ENCODE results near the gene MED13.
"Not testable (repeated sequence)": the region's sequence is repeated elsewhere in the genome, so short reads cannot be mapped to it uniquely, and the experiment has no call there.

The MED13 gene

DNA sequence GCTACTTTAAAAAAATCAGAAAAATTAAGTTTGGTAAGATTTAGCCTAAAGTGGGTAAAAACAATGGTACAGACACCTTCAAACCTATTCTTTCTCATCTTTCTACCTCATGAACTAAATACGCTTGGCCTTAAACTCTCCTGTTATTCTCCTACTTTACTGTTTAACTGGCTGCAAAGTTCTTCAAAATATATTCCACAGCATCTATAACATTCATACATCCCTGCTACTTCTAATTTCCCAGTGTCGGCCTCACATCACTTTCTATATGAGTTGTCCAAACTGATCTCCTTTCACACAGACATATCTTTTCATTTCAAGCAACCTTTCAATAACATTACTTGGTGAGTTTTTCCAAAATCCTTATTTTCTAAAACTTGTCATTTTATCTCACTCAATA is 64.0 kb downstream of the MED13 start:
- TF ChIP-seq, protein P1, sequence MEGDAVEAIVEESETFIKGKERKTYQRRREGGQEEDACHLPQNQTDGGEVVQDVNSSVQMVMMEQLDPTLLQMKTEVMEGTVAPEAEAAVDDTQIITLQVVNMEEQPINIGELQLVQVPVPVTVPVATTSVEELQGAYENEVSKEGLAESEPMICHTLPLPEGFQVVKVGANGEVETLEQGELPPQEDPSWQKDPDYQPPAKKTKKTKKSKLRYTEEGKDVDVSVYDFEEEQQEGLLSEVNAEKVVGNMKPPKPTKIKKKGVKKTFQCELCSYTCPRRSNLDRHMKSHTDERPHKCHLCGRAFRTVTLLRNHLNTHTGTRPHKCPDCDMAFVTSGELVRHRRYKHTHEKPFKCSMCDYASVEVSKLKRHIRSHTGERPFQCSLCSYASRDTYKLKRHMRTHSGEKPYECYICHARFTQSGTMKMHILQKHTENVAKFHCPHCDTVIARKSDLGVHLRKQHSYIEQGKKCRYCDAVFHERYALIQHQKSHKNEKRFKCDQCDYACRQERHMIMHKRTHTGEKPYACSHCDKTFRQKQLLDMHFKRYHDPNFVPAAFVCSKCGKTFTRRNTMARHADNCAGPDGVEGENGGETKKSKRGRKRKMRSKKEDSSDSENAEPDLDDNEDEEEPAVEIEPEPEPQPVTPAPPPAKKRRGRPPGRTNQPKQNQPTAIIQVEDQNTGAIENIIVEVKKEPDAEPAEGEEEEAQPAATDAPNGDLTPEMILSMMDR (IDR thresholded peaks at IDR 0.05; ENCODE audit: insufficient read depth, missing control alignments), result no peak
- DNase-seq (ENCODE audit: insufficient read length, low spot score) (no peak), FAIRE-seq (no peak)

DNA sequence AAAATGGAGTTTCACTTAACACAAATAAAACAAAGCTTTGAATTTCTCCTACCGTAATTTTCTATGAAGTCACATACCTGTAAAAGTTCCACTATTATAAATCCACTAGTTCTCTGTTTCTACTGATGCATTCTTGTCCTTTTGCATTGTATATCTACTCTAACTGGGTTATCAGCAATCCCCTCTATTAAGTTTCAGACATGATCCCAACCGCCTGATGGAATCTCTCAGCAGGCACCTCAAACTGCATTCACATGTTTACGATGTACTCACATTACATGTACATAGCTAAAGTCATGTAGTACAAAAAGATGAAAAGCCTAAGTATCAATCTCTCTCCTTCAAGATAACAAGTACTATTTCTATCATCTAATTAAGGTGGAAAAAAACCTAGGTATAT is 64.9 kb downstream of the MED13 start:
- FAIRE-seq (no peak), DNase-seq (ENCODE audit: insufficient read length, low spot score) (no peak)
- TF ChIP-seq, protein P1 (IDR thresholded peaks at IDR 0.05; ENCODE audit: insufficient read depth, missing control alignments), result no peak

DNA sequence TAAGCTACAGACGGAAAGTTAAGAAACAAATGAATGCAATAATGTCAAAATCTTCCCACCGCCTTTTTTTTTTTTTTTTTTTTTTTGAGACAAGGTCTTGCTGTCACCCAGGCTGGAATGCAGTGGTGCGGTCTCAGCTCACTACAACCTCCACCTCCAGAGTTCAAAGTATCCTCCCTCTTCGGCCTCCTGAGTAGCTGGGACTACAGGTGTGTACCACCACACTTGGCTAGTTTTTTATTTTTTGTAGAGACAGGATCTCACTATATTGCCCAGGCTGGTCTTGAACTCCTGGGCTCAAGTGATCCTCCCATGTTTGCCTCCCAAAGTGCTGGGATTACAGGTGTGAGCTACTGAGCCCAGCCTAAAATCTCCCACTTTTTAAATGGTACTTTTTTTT is 66.5 kb downstream of the MED13 start:
- not testable (repeated sequence) for FAIRE-seq; DNase-seq (ENCODE audit: insufficient read length, low spot score)

DNA sequence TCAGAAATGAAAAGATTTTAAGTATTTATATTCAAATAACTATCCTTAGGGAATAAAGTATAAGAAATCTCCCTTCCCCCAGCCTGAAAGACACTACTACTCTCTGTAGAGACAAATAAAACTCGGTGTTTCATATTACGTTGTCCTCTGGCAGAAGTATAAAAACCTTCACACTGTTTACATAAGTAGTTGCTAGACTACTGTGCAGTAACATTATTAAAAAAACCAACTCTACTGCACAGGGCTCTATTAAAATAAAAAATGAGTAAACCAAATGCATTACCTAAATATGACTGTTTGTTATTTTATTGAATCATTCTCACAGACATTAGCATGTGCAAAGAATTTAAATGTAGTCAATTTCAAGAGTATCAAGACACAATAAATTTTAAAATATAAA is 67.4 kb downstream of the MED13 start:
- FAIRE-seq, result no peak
- no peak for DNase-seq (ENCODE audit: insufficient read length, low spot score)
- TF ChIP-seq, protein P1 (IDR thresholded peaks at IDR 0.05; ENCODE audit: insufficient read depth, missing control alignments), result no peak

DNA sequence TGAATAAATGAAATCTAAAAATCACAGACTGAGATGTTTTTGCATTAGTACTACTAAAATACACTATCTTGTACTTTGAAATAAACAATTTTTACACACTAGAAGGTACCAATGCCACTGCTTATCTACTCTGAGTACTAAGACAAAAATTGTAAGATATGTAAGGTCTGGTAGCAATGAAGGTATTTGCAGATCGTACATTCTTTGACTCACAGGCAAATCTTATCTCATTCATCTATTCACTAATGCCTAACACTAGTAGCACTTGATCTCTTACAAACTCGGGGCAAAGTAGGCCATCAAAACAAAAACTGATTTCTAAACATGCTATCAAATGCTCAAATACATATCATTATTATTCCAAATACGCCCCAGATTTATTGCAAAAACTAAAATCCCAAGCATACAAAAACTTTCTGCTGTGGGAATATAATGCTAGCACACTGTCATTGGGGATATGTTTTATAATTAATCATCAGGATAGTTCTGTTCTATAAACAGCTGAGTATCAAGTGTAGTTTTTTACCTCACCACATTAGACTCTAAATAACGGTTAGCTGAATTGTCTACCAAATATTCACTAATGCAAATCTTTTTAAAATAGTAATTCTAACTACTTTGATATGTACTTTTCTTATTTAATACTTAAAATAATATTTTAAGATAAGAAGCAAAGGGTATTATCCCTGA is 68.0 kb downstream of the MED13 start:
- FAIRE-seq (no peak), DNase-seq (ENCODE audit: insufficient read length, low spot score) (no peak)

DNA sequence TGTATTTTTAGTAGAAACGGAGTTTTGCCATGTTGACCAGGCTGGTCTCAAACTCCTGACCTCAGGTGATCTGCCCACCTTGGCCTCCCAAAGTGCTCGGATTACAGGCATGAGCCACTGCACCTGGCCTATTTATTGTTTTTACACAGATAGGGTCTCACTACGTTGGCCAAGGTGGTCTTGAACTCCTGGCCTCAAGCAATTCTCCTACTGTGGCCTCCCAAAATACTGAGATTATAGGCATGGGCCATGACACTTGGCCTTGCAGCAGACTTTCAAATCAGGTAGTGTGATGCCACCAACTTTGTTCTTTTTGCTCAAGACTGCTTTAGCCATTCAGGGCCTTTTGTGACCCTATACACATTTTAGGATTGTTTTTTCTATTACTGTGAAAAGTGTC is 75.6 kb downstream of the MED13 start:
- DNase-seq (ENCODE audit: insufficient read length, low spot score) (no peak), FAIRE-seq (no peak)
- TF ChIP-seq, protein P1 (IDR thresholded peaks at IDR 0.05; ENCODE audit: insufficient read depth, missing control alignments), result no peak

More for the DNA sequence above, 68.0 kb downstream of the MED13 start:
- TF ChIP-seq, protein P1 (IDR thresholded peaks at IDR 0.05; ENCODE audit: insufficient read depth, missing control alignments), result no peak

DNA sequence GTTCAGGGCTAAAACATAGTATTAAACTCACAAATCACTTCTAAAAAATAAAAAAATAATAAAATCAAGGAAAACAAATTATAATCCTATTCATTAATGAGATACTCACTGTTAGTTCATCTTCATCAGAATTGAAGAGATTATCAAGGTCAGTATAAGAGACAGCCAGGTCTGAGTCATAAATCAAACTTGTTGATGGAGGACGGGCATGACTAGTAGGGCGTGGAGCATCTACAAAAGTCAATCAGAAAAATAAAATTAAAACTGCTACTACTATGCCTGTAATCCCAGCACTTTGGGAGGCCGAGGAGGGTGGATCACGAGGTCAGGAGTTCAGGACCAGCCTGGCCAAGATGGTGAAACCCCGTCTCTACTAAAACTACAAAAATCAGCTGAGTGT is 78.2 kb downstream of the MED13 start:
- TF ChIP-seq, protein P1 (IDR thresholded peaks at IDR 0.05; ENCODE audit: insufficient read depth, missing control alignments), result no peak
- FAIRE-seq (no peak), DNase-seq (ENCODE audit: insufficient read length, low spot score) (no peak)

DNA sequence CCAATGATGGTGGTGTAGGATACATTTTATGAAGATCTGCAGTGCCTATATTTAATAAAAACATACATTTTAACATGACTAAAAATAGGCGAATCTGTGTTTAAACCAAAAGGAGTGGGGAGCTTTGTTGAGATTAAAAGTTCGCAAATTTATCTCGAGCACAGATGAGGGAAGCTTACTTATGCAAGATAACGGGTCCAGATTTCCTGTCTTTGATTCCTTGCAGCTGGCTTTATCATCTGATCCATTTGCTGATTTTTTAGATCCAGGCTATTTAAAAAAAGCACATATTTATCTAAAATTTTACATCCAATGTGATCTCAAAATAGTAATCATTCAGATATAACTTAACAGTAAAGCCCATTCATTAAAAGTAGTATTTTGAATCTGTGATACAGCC is 80.3 kb downstream of the MED13 start:
- FAIRE-seq, result no peak

More for the DNA sequence above, 80.3 kb downstream of the MED13 start:
- no peak for DNase-seq (ENCODE audit: insufficient read length, low spot score)
- TF ChIP-seq, protein P1 (IDR thresholded peaks at IDR 0.05; ENCODE audit: insufficient read depth, missing control alignments), result no peak
